Mononuclear cell (primary cell): ENCODE measurements around the gene KIF4A. TPM values are rescaled to one million over a fixed set of nuclear protein-coding genes. Genes with fewer than 3 reads are reported as not detected.

Experiments used
- H3K27me3 ChIP-seq: 2 replicates; pipeline ENCODE4 v1.6.0; 2011; ENCODE audit warnings: low read length, control low read depth; ENCODE audit not compliant: insufficient read depth
- H3K4me1 ChIP-seq: 2 replicates; pipeline ENCODE4 v1.5.1; 2011; ENCODE audit warnings: mild to moderate bottlenecking, low read length, control low read depth; ENCODE audit not compliant: insufficient read depth
- H3K4me3 ChIP-seq: 2 replicates; pipeline ENCODE4 v1.5.1; 2011; ENCODE audit warnings: mild to moderate bottlenecking, low read length, moderate library complexity
- H3K9me3 ChIP-seq: 2 replicates; pipeline ENCODE4 v1.5.1; 2011; ENCODE audit warnings: low read depth, mild to moderate bottlenecking, control low read depth, low read length
- total RNA-seq: library from RNA; depleted of rRNA; stranded (reverse); fragments of >200 nt; gene quantifications from one replicate; pipeline ENCODE4 v1.2.3, GENCODE V29; 2012

The KIF4A gene
- total RNA-seq, 1 donor, result 0.42 TPM

DNA sequence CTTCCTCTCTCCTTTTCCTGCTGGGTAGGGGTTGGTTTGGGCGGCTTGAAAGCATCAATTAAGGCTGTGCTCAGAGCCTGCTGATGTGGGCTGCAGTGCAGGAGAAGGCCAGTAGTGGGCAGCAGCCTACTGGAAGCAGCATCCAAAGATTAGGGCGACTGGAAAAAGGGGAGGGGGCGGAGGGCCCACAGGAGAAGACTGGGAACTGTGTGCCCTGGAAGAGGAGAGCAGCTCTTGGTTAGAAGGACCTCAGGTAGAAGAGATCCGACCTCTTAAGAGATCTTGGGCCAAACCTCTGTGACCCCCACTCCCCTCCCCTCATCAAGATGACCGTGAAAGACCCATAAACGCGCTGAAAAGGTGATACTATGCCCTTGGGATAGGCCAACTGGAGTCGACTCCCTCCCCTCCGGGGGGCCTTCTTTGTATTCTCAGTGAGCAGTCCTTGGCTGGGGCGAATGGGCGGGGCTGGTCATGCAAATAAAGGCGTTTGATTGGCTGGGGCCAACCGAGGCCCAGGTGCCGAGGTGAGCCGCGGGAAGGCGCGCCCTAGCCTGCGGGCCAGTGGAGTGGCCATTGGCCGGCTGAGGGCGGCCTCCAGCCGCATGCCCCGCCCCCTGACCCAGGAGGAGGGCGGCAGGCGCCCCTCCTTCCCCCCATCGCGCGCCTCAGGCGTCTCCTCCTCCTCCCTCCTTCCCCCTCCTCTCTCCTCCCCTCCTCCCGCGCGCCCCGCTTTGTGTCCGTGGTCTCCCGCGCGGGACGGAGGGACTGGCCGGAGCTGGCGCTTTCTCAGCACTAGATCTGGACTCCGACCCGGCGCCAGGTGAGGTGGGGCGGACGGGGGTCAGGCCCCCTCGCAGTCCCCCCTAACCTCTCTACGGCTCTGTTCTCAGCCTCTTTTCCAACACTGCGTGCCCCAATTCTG is 164.8 kb downstream of the KIF4A start:
- Histone ChIP-seq H3K27me3 (no peaks in the 10 kb centered on the region), H3K4me1 (peaks cover 6% of the 10 kb centered on the region), H3K4me3 (peak overlapping the region; percentile 29), H3K9me3 (no peaks in the 10 kb centered on the region)

DNA sequence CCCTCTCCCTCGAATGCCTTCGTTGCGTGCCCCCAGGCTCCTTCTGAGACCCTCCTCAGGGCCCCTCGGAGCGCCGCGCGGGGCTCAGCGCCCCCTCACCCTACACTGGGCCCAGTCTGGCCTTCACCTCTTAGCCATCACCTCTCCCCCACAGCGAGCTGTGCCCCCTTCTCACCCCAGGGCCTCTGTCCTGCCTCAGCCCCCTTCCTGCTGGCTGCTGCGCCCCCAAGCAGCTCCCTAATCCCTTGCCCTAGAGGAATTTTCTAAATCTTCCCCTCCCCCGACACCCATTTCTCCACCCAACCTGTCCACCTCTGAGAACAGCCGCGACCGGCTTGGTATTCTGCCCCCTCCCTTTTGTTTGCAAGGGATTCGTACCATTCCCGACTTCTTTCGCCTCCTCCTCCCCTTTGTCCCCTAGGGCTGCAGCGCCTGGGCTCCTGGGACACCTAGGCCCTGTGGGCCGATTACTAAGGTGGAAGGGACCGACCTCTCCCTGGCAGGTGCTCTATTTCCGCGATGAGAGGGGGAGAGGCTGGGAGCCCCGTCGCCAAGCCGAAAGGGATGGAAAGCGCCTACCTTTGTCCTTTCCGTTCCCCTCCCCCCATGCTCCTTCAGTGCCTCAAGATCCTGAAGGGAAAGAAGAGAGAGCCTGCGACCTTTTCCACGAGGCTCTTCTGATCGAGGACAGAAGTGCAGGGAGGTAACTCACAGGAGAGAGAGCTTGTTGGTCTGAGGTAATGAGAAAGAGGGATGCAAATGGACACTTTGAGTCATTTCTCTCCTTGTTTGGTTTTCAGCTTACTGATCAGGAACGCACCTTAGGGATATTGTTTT is 165.7 kb downstream of the KIF4A start:
- Histone ChIP-seq H3K4me1 (peaks cover 6% of the 10 kb centered on the region), H3K27me3 (no peaks in the 10 kb centered on the region), H3K4me3 (peak overlapping the region; percentile 29), H3K9me3 (no peaks in the 10 kb centered on the region)

DNA sequence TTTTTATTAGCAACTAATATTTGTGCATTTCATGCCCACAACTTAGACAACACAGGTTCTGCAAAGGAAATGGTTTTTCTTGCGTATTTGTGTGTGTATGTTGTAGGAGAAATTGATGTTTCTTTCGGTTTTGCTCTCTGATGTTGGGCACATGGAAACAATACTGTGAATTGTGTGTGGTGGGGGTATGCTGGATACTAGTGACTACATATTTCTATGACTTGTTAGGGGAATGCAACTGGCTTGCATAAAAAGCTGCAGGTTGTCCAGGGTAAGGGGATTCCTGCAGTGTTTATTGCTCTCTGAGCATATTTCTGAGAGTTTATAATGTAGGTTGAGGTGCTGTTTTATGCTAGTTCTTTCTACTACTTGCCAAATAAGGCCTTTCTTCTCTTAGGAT is 166.4 kb downstream of the KIF4A start:
- Histone ChIP-seq H3K27me3 (no peaks in the 10 kb centered on the region), H3K4me1 (peaks cover 6% of the 10 kb centered on the region), H3K4me3 (no peak overlapping the region), H3K9me3 (no peaks in the 10 kb centered on the region)

DNA sequence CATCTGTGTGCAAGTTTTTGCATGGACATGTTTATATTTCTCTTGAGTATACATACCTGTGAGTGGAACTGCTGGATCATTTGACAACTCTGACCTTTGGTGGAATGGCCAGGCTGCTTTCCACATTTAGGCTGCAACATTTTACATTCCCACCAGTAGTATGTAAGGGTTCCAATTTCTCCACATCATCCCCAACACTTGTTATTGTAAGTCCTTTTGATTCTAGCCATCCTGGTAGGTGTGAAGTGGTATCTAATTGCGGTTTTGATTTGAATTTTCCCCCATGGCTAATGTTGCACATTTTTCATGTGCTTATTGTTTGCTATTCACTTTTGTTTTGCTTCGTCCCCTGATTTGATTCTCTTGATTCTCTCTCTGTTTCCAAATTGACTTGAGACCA is 171.1 kb downstream of the KIF4A start:
- Histone ChIP-seq H3K9me3 (no peaks in the 10 kb centered on the region), H3K4me1 (no peaks in the 10 kb centered on the region), H3K27me3 (no peaks in the 10 kb centered on the region), H3K4me3 (no peak overlapping the region)

DNA sequence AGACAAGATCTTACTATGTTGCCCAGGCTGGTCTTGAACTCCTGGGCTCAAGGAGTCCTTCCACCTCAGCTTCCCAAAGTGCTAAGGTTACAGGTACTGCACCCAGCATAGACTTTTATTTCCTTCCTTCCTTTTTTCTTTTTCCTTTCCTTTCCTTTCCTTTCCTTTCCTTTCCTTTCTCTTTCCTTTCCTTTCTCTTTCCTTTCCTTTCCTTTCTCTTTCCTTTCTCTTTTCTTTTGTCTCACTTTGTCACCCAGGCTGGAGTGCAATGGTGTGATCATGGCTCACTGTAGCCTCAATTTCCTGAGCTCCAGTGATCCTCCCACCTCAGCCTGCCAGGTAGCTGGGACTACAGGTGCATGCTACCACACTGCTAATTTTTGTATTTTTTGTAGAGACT is 174.1 kb downstream of the KIF4A start:
- Histone ChIP-seq H3K4me1 (no peaks in the 10 kb centered on the region), H3K9me3 (no peaks in the 10 kb centered on the region), H3K4me3 (no peak overlapping the region), H3K27me3 (no peaks in the 10 kb centered on the region)

DNA sequence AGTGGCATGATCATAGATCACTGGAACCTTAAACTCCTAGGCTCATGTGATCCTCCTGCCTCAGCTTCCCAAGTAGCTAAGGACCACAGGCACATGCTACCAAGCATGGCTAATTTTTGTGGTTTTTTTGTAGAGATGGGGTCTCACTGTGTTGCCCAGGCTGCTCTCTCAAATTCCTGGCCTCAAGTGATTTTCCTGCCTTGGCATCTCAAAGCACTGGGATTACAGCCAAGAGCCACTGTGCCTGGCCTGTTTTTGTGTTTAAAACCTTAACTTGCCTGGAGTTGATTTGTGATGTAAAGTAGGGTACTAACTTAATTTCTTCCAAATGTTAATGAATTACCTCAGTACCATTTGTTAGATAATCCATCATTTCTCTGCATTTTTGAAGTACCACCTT is 177.1 kb downstream of the KIF4A start:
- H3K27me3 ChIP-seq, result no peaks in the 10 kb centered on the region
- H3K4me3 ChIP-seq, result no peak overlapping the region
- no peaks in the 10 kb centered on the region for H3K9me3 ChIP-seq
- H3K4me1 ChIP-seq, result peaks cover 9% of the 10 kb centered on the region

DNA sequence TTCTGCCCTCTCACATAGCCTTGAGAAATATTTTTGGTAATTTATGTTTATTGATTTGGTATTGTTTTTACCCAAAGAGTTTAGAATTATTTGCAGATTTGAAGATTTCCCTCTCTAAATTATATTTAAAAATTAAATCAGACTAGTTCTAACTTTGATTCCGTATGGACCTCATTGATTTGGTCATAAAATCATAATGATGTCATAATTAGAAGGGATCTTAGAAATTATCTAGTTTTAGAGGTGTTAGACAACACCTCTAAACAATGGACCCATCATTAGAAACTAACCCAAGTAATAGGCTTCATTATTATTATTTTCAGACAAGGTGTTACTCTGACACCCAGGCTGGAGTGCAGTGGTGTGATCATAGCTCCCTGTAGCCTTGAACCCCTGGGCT is 178.8 kb downstream of the KIF4A start:
- Histone ChIP-seq H3K4me3 (no peak overlapping the region), H3K9me3 (no peaks in the 10 kb centered on the region), H3K4me1 (peaks cover 9% of the 10 kb centered on the region), H3K27me3 (no peaks in the 10 kb centered on the region)

Other genes starting within 250 kb of the KIF4A start
- not detected for gene AWAT2, start 240.2 kb upstream of the KIF4A start, total RNA-seq
- not detected for gene OTUD6A, start 227.6 kb upstream of the KIF4A start, total RNA-seq
- gene IGBP1, start 156.7 kb upstream of the KIF4A start, total RNA-seq, result 118 TPM
- not detected for gene DGAT2L6, start 112.6 kb upstream of the KIF4A start, total RNA-seq
- gene AWAT1, start 55.4 kb upstream of the KIF4A start, total RNA-seq, result not detected
- gene P2RY4, start 29.9 kb upstream of the KIF4A start, total RNA-seq, result not detected
- gene ARR3, start 21.8 kb upstream of the KIF4A start, total RNA-seq, result not detected
- gene RAB41, start 7.9 kb upstream of the KIF4A start, total RNA-seq, result not detected
- gene PDZD11, start 177 bp upstream of the KIF4A start, total RNA-seq, result 4.4 TPM
- not detected for gene GDPD2, start 133.2 kb downstream of the KIF4A start, total RNA-seq
- 6.4 TPM for gene DLG3, start 154.7 kb downstream of the KIF4A start, total RNA-seq